ENCODE results near the gene SMIM27. TPM values are rescaled to one million over a fixed set of nuclear protein-coding genes. Genes with fewer than 3 reads are reported as not detected.

The SMIM27 gene
- total RNA-seq, 1 donor from 2014 or later, result not detected

GRCh38 chr9:32558408-32558934 is 6.3 kb downstream of the SMIM27 start:
- no peaks in the 10 kb centered on the region for H3K27me3 ChIP-seq
- no peaks in the 10 kb centered on the region for H3K36me3 ChIP-seq
- TF ChIP-seq POLR2AphosphoS5 (IDR thresholded peaks at IDR 0.05; ENCODE audit: insufficient read depth in 1 of 2, low read depth in 1 of 2) (no peak), POLR2A (IDR thresholded peaks at IDR 0.05) (no peak), CTCF (IDR thresholded peaks at IDR 0.05) (no peak)
- H3K4me1 ChIP-seq, result peaks cover under 1% of the 10 kb centered on the region
- DNase-seq (ENCODE audit: extremely low spot score in 2 of 2), result no peak
- H3K9me3 ChIP-seq, result no peaks in the 10 kb centered on the region
- H3K27ac ChIP-seq, result no peak overlapping the region
- intact Hi-C loops (cut with DNase I), result no loop called here
- H3K4me3 ChIP-seq, result no peak overlapping the region

- peaks cover 0 to 15% of the 10 kb centered on the region in 2 donors for H3K36me3 ChIP-seq
Observed at GRCh38 chr9:32565967-32566366, 13.8 kb downstream of the SMIM27 start.

GRCh38 chr9:32566770-32567169 is 14.6 kb downstream of the SMIM27 start:
- no peak for DNase-seq (ENCODE audit: extremely low spot score in 2 of 2)
- Histone ChIP-seq H3K36me3 (peaks cover 0 to 15% of the 10 kb centered on the region in 2 donors), H3K4me1 (peaks cover 11% of the 10 kb centered on the region), H3K27me3 (no peaks in the 10 kb centered on the region), H3K27ac (no peak overlapping the region), H3K9me3 (no peaks in the 10 kb centered on the region), H3K4me3 (no peak overlapping the region)
- TF ChIP-seq POLR2A (IDR thresholded peaks at IDR 0.05) (no peak), POLR2AphosphoS5 (IDR thresholded peaks at IDR 0.05; ENCODE audit: insufficient read depth in 1 of 2, low read depth in 1 of 2) (no peak), CTCF (IDR thresholded peaks at IDR 0.05) (no peak)
- intact Hi-C loops (cut with DNase I), result no loop called here

More at GRCh38 chr9:32565967-32566366, 13.8 kb downstream of the SMIM27 start:
- intact Hi-C loops (cut with DNase I), result no loop called here
- Histone ChIP-seq H3K9me3 (no peaks in the 10 kb centered on the region), H3K27me3 (no peaks in the 10 kb centered on the region), H3K4me1 (peaks cover 3% of the 10 kb centered on the region), H3K4me3 (no peak overlapping the region), H3K27ac (no peak overlapping the region)
- no peak for DNase-seq (ENCODE audit: extremely low spot score in 2 of 2)
- TF ChIP-seq POLR2A (IDR thresholded peaks at IDR 0.05) (no peak), POLR2AphosphoS5 (IDR thresholded peaks at IDR 0.05; ENCODE audit: insufficient read depth in 1 of 2, low read depth in 1 of 2) (no peak), CTCF (IDR thresholded peaks at IDR 0.05) (no peak)

GRCh38 chr9:32570262-32570661 is 18.1 kb downstream of the SMIM27 start:
- Histone ChIP-seq H3K9me3 (no peaks in the 10 kb centered on the region), H3K27me3 (no peaks in the 10 kb centered on the region), H3K36me3 (peaks cover 0 to 15% of the 10 kb centered on the region in 2 donors), H3K4me3 (no peak overlapping the region), H3K27ac (no peak overlapping the region), H3K4me1 (peaks cover 24% of the 10 kb centered on the region)
- DNase-seq (ENCODE audit: extremely low spot score in 2 of 2), result no peak
- no peak for TF ChIP-seq CTCF (IDR thresholded peaks at IDR 0.05)
- TF ChIP-seq POLR2A (IDR thresholded peaks at IDR 0.05), result no peak
- TF ChIP-seq POLR2AphosphoS5 (IDR thresholded peaks at IDR 0.05; ENCODE audit: insufficient read depth in 1 of 2, low read depth in 1 of 2), result no peak
- intact Hi-C loops (cut with DNase I), result loop anchor here (10.0 kb wide), 1 partner anchor 425 kb away; no protein-coding TSS in a partner anchor

Measured in vagina (tissue), 2 donors.